A549 treated with Mapracorat at 1 μM for 4 hours (cell line): ENCODE results near the gene SLC5A8. TPM values are rescaled to one million over a fixed set of nuclear protein-coding genes. Genes with fewer than 3 reads are reported as not detected.

Experiments used
- total RNA-seq: library from RNA; stranded (reverse); fragments of 200-300 nt; extraction: Qiagen RNA extraction; gene quantifications from 5 replicates; pipeline ENCODE4 v1.2.3, GENCODE V29; 2022

The SLC5A8 gene
- total RNA-seq: not detected in 5 replicates

GRCh38 chr12:101209319-101210302 is at the start of gene SLC5A8:
Gene SLC5A8 (minus strand): TSS chr12:101210238. CDS start chr12:101209848, 390 bp downstream.

Other genes with a start within 250 kb of the SLC5A8 start
- gene UTP20, start 69.9 kb upstream of the SLC5A8 start, total RNA-seq: 13.7 to 16.7 TPM (median 14.8 TPM) in 5 replicates
- gene ARL1, start 197.5 kb upstream of the SLC5A8 start, total RNA-seq: 58.0 to 66.9 TPM (median 64.5 TPM) in 5 replicates